CD14-positive monocyte (primary cell): ENCODE data around the gene TMSB4Y. TPM values are rescaled to one million over a fixed set of nuclear protein-coding genes. Genes with fewer than 3 reads are reported as not detected.

Experiments used
- DNase-seq, 3 donors: peaks; one replicate each; pipeline ENCODE4 v3.0.0-alpha.2; 2011 to 2022
- H2AFZ ChIP-seq: 2 replicates; pipeline ENCODE4 v1.6.0; 2012; ENCODE audit warnings: mild to moderate bottlenecking, low read depth, low read length, inconsistent platforms; ENCODE audit not compliant: insufficient read depth, poor library complexity, severe bottlenecking
- H3K27ac ChIP-seq, 2 donors: 1 replicate in 1 of 2; 2 replicates in 1 of 2; pipeline ENCODE4 v1.5.1; 2012 to 2013; ENCODE audit warnings: low read length in 2 of 2, control low read depth in 1 of 2, inconsistent platforms in 1 of 2, low read depth in 1 of 2, mild to moderate bottlenecking in 1 of 2
- H3K27me3 ChIP-seq, 2 donors: one replicate each; pipeline versions ENCODE4 v1.6.0 to v1.6.1; 2011 to 2013; ENCODE audit warnings: low read length in 2 of 2; ENCODE audit not compliant: control insufficient read depth in 2 of 2, insufficient read depth in 2 of 2
- H3K36me3 ChIP-seq, 2 donors: replicated peaks in 1 of 2; 1 replicate in 1 of 2; 2 replicates in 1 of 2; pipeline versions ENCODE4 v1.5.1 to v1.6.1; 2012 to 2013; ENCODE audit warnings: low read length in 2 of 2, control low read depth in 1 of 2, inconsistent platforms in 1 of 2, mild to moderate bottlenecking in 1 of 2; ENCODE audit not compliant: insufficient read depth in 2 of 2, control insufficient read depth in 1 of 2
- H3K4me1 ChIP-seq, 2 donors: 1 replicate in 1 of 2; 2 replicates in 1 of 2; pipeline versions ENCODE4 v1.5.1 to v1.6.1; 2012 to 2013; ENCODE audit warnings: low read length in 2 of 2, control low read depth in 1 of 2, inconsistent platforms in 1 of 2, mild to moderate bottlenecking in 1 of 2, moderate library complexity in 1 of 2; ENCODE audit not compliant: insufficient read depth in 2 of 2, control insufficient read depth in 1 of 2
- H3K4me2 ChIP-seq: replicated peaks from 2 replicates; pipeline ENCODE3; 2012; ENCODE audit warnings: low read length, moderate library complexity, mild to moderate bottlenecking; ENCODE audit not compliant: poor library complexity, severe bottlenecking; ENCODE audit errors: extremely low read depth
- H3K4me3 ChIP-seq, 3 experiments: fragments of 200-600 bp in 1 of 3; sonication (generic) in 1 of 3; replicated peaks in 1 of 3; 1 replicate in 2 of 3; 2 replicates in 1 of 3; pipeline ENCODE4 v1.5.1; 2011 to 2013; ENCODE audit warnings: low read length in 3 of 3, mild to moderate bottlenecking in 3 of 3, control low read depth in 2 of 3, low read depth in 2 of 3, inconsistent platforms in 1 of 3, moderate library complexity in 1 of 3
- H3K79me2 ChIP-seq: 2 replicates; pipeline ENCODE4 v1.6.0; 2012; ENCODE audit warnings: mild to moderate bottlenecking, control low read depth, inconsistent platforms, low read length, moderate library complexity; ENCODE audit not compliant: insufficient read depth
- H3K9ac ChIP-seq: 2 replicates; pipeline ENCODE4 v1.6.0; 2017; ENCODE audit warnings: low read length, mild to moderate bottlenecking; ENCODE audit not compliant: insufficient read depth, poor library complexity, severe bottlenecking
- H3K9me3 ChIP-seq, 2 donors: replicated peaks in 1 of 2; 1 replicate in 1 of 2; 2 replicates in 1 of 2; pipeline versions ENCODE4 v1.5.1 to v1.6.1; 2012 to 2013; ENCODE audit warnings: low read length in 2 of 2, control low read depth in 1 of 2; ENCODE audit not compliant: control insufficient read depth in 1 of 2, insufficient read depth in 1 of 2
- H4K20me1 ChIP-seq: 2 replicates; pipeline ENCODE4 v1.6.0; 2012; ENCODE audit warnings: mild to moderate bottlenecking, low read length, control low read depth, moderate library complexity; ENCODE audit not compliant: insufficient read depth
- H3K27ac Mint-ChIP-seq, 7 donors: one replicate each; pipeline ENCODE4 v1.8.0; 2020; ENCODE audit warnings: mild to moderate bottlenecking in 7 of 7, mixed read lengths in 7 of 7, moderate library complexity in 6 of 7, inconsistent platforms in 2 of 7
- H3K27me3 Mint-ChIP-seq, 3 donors: one replicate each; pipeline ENCODE4 v1.8.0; 2021 to 2022; ENCODE audit warnings: low read depth in 3 of 3, mild to moderate bottlenecking in 3 of 3, mixed read lengths in 3 of 3, moderate library complexity in 3 of 3, inconsistent platforms in 1 of 3
- H3K36me3 Mint-ChIP-seq, 2 donors: one replicate each; pipeline ENCODE4 v1.8.0; 2020; ENCODE audit warnings: mixed read lengths in 2 of 2, inconsistent platforms in 1 of 2, mild to moderate bottlenecking in 1 of 2
- H3K4me1 Mint-ChIP-seq: one replicate; pipeline ENCODE4 v1.8.0; 2020; ENCODE audit warnings: mild to moderate bottlenecking, mixed read lengths
- H3K4me3 Mint-ChIP-seq, 2 donors: one replicate each; pipeline ENCODE4 v1.8.0; 2020; ENCODE audit warnings: mild to moderate bottlenecking in 2 of 2, mixed read lengths in 2 of 2, moderate library complexity in 1 of 2
- H3K9me3 Mint-ChIP-seq, 7 donors: one replicate each; pipeline ENCODE4 v1.8.0; 2020 to 2022; ENCODE audit warnings: mixed read lengths in 7 of 7, mild to moderate bottlenecking in 6 of 7, moderate library complexity in 6 of 7, inconsistent platforms in 2 of 7
- CTCF ChIP-seq: fragments of 200-600 bp; IDR thresholded peaks from one replicate; pipeline ENCODE4 v1.8.0; 2022; ENCODE audit warnings: antibody characterized with exemption, mild to moderate bottlenecking
- WGBS: methylation state at CpG from one replicate; pipeline ENCODE4 v1.1.5; 2013; ENCODE audit warnings: missing lambda C conversion rate; ENCODE audit not compliant: insufficient coverage; 5-methylcytosine and 5-hydroxymethylcytosine counted together
- intact Hi-C, 2 donors: fragments of 100-400 bp; cut with micrococcal nuclease; formaldehyde crosslinking; loops; one replicate each; pipeline versions ENCODE4 v1.15.0 to v1.15.1; 2023
- polyA plus RNA-seq, 3 donors: library from polyadenylated mRNA; depleted of rRNA in 1 of 3; unstranded in 2 of 3; stranded (reverse) in 1 of 3; fragments of 300-500 nt in 2 of 3; fragments of >200 nt in 1 of 3; fragmentation: Illumina TruSeq in 2 of 3; gene quantifications; 1 replicate in 2 of 3; 2 replicates in 1 of 3; pipeline ENCODE4 v1.2.3, GENCODE V29; 2012 to 2021

The TMSB4Y gene
- polyA plus RNA-seq, 3 donors: not detected

GRCh38 chrY:13671122-13671521 is 32.6 kb upstream of the TMSB4Y start:
- Histone ChIP-seq H3K36me3 (no peaks in the 10 kb centered on the region), H3K9me3 (peaks cover 0 to 20% of the 10 kb centered on the region in 2 donors), H3K4me1 (no peaks in the 10 kb centered on the region), H3K9ac (no peak overlapping the region), H3K79me2 (no peaks in the 10 kb centered on the region), H3K4me3 (no peak overlapping the region), H3K27ac (no peak overlapping the region), H3K4me2 (no peak overlapping the region), H3K27me3 (no peaks in the 10 kb centered on the region), H4K20me1 (no peaks in the 10 kb centered on the region), H2AFZ (no peak overlapping the region)
- no peak for TF ChIP-seq CTCF
- H3K27me3 Mint-ChIP-seq: peaks cover 0 to 3% (median 0%) of the 10 kb centered on the region in 3 donors
- no peak overlapping the region for H3K27ac Mint-ChIP-seq
- no peaks in the 10 kb centered on the region for H3K36me3 Mint-ChIP-seq
- no peaks in the 10 kb centered on the region for H3K4me1 Mint-ChIP-seq
- no CpG with 5 or more reads among the region's 2 CpGs for WGBS
- peaks cover 0 to 32% (median 0%) of the 10 kb centered on the region in 7 donors for H3K9me3 Mint-ChIP-seq
- intact Hi-C loops: no loop called here
- H3K4me3 Mint-ChIP-seq: no peak overlapping the region
- no peak for DNase-seq

- Histone ChIP-seq H3K4me3 (no peak overlapping the region), H3K36me3 (no peaks in the 10 kb centered on the region), H3K27ac (no peak overlapping the region), H3K79me2 (no peaks in the 10 kb centered on the region), H4K20me1 (no peaks in the 10 kb centered on the region), H3K27me3 (no peaks in the 10 kb centered on the region), H3K9me3 (no peaks in the 10 kb centered on the region), H3K4me1 (peaks cover 0 to 8% of the 10 kb centered on the region in 2 donors), H3K4me2 (no peak overlapping the region), H3K9ac (no peak overlapping the region), H2AFZ (no peak overlapping the region)
- WGBS: no CpG with 5 or more reads among the region's 11 CpGs
- intact Hi-C loops: loop anchor here in 1 of 2 donors (10.0 kb wide), 2 partner anchors 53 to 797 kb away; partner anchors contain the start of gene DDX3Y
- TF ChIP-seq CTCF: no peak
- H3K27ac Mint-ChIP-seq: no peak overlapping the region
- H3K4me3 Mint-ChIP-seq: no peak overlapping the region
- H3K27me3 Mint-ChIP-seq: peaks cover 0 to 3% (median 0%) of the 10 kb centered on the region in 3 donors
- no peaks in the 10 kb centered on the region for H3K36me3 Mint-ChIP-seq
- H3K9me3 Mint-ChIP-seq: no peaks in the 10 kb centered on the region
- H3K4me1 Mint-ChIP-seq: peaks cover 16% of the 10 kb centered on the region
- DNase-seq: no peak
Measured at GRCh38 chrY:13702276-13702675, 1.4 kb upstream of the TMSB4Y start.
